NAMALWA (cell line): ENCODE measurements around the gene DENND1A.

Experiments used
- DNase-seq: peaks from one replicate; pipeline ENCODE4 v3.0.0-alpha.2; 2015; ENCODE audit warnings: low spot score

Gene DENND1A

GRCh38 chr9:123485216-123485615 lies 444.7 kb downstream of the DENND1A start:
- DNase-seq, result no peak

DNA sequence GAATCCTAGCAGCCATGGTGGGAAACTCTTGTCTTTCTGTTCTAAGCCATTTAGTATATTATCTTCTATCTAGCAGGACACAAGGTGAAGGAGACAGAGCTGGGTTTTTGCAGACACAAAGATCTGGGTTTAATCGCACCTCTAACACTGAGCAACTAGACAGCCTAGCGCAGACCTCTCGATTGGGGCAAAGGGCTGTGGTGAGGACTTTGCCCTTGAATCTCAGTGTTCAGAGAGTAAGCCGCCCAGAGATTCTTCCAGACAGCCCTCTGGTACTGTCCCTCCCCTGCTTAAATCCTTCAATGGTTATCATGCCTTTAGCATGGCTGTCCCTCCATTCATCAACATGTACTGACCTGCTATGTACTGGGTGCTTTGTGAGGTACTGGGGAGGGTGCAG lies 445.8 kb downstream of the DENND1A start:
- no peak for DNase-seq

DNA sequence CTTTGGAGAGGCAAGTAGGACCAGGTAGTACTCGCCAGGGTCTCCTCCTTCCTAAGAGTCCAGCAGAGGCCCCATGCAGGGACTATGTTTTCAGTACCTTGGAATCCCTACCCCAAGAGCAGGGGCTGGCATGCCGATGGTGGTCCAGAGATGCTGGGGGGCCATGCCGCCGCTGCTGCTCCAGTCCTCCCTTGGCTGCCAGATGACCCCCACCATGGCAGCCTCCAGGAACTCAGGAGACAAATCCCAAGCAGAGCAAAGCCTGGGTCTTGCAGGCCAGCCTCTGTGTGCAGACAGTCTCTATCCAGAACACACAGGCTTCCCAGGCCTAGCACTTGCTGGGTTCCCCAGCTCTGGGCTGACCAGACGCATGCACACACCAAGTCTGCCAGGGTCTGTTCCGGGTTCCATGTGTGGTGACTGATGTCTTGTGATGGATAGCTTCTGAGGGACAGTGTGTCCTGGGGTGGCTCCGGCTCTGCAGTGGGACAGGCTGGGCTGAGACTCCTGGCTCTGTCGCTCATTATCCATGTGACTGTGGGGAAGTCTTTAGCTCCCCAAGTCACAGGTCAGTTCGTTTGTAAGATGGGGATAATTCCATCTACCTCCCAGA lies 446.6 kb downstream of the DENND1A start:
- no peak for DNase-seq

DNA sequence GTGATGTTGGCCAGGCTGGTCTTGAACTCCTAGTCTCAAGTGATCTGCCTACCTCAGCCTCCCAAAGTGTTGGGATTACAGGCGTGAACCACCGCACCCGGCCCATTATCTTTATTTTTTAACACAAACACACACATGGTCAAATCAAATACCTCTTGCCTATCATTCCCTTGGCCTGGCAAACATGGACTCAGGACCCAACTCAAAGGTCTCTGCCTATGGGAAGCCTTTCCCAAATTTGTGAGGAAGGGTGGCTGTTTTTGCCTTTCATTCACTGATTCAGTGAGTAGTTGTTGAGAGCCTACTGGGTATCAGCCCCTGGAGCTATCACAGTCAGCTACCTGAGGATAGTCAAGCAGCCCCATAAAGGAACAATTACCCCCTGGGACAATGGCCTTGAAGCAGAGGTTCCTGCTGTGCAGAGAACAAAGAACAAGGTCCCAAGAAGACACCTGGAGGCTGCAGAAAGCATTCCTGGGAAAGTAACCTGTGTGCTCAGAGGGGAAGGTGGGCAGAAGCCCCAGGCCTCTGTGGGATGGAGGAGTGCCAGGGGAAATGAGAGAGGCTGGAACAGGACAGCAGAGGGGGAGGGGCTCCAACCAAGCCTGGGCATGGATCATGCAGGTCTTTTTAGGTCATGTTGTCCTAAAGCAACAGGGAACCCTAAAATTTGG lies 447.5 kb downstream of the DENND1A start:
- DNase-seq, result no peak

DNA sequence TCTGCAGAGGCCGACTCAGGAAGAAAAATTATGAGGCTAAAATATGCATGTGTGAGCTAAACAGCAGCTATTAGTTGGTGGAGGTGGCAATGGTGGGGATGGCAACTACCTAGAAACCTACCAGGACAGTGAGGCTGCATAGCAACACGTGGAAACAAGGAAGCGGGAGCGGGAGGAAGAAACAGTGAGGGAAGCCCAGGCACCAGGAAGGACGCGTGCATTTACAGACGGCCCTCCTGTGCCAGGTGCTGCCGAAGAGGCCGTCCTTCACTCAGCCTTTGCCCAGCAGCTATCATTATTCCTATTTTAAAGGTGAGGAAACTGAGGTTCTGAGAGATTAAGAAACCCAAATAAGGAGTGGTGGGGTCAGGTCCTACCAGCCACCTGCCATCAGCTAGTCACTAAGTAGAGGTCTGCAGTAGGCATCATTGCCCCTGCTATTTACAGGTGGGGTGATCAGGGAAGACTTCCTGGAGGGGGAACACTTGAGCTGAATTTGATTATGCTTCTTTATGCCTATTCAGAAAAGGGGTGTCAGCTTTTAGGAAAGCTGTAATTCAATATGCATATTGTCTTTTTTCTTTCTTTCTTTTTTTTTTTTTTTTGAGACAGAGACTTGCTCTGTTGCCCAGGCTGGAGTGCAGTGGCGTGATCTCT lies 448.6 kb downstream of the DENND1A start:
- DNase-seq, result no peak

GRCh38 chr9:123480791-123481190 lies 449.1 kb downstream of the DENND1A start:
- DNase-seq, result no peak

- no peak for DNase-seq
Measured at GRCh38 chr9:123480096-123480495, 449.8 kb downstream of the DENND1A start.

GRCh38 chr9:123478967-123479602 lies 450.8 kb downstream of the DENND1A start:
- DNase-seq, result no peak

DNA sequence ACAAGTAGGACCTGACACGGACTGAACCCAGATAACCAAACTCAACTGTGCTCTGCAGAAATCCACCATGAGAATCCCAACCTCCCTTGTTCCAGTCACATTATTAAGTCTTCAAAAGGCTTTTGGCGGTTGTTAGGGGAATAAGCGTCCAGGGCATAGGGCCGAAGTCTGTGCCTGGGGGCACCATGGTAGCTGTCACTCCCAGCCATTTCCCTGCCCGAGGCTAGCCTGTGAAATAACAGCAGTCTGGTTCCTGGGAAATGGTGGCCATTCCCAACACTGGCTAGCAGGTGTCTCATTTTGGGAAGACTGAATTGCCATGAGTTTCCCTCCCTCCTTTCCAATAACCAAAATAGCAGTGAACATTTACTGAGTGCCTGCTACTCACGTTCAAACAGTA lies 451.8 kb downstream of the DENND1A start:
- no peak for DNase-seq

DNA sequence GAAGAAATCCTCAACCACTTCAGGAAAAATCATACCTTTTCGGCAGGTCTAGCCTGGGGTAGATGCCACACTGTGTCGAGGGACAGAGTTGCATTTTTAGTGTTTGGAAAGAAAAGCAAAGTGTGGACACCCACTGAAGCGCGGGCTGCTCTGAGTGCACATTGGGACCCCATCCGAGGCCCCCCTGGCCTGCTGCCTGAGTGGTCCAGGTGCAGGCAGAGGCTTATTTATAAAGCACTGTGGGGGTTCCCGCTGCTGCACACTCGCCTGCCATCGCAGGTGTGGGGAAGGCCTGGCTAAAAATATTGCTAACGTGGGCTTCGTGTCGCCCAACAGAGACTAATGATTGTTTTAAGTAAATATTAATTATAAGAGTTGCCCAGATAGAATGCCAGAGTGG lies 454.5 kb downstream of the DENND1A start:
- peak; percentile 79 for DNase-seq

GRCh38 chr9:123472862-123473614 lies 456.9 kb downstream of the DENND1A start:
- no peak for DNase-seq

DNA sequence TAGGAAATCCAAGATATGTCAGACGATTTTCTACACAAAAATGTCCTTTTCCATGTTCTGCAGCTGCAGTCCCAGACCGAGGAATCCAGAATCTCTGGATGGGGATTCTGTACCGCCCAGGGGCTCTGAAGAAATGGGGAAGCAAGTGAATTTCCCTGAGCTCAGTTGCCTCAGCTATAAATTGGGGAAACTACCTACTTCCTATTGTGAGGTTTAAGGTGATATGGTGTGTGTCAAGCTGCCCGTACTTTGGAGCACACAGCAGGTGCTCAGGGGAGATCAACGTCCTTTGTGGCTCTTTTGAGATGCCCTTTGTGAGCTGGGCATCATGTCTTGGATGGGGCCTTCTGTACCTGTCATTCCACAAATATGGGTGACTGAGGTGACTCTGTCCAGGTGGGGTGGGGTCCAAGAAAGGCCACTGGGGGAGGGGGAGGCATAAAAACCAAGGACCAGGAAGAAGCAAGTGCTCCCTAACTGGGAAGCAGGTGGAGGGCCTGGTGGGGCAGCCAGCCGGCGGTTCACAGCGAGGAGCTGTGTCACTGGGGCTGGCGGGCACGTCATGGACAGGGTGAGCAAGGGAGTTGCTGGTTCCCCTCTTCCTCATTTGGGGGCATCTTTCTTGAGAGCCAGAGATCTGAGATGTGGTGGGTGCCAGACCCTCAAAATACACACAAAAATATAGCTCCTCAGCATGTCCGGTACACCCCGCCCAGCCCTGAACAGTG lies 457.9 kb downstream of the DENND1A start:
- DNase-seq, result no peak

DNA sequence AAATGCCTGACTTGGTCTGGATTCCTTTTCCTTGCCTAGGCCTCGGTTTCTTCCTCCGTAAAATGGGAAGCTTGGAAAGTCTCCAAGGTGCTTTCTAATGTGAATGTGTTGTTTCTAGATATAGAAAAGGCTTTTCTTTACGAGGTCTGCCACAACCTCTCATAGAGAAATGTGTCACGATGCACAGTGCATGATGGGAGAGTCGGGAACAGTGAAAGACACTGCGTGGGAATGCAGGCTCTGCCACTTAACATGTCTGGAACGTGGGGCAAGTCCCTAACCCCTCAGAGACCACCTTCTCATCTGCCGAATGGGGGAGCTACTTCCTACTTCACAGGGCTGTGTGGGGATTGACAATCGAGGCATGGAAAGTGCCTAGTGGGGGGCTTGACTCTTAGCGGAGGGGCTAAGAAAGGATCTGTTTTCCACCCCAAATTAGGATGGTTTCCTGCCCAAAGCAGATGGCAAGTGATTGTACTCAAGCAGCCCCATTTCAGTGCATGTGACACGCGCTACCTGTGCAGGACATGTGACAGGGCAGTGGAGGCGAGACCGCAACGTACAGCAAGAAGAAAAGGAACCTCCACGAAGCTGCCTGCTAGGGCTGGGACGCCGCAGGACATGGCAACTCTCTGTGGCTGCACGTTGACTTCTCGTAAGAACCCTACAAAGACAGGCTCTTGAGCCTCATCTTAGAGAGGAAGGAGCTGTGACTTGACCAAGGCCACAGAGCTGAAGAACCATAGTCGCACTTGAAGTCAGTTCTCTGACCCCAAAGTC lies 458.7 kb downstream of the DENND1A start:
- DNase-seq, result no peak

GRCh38 chr9:123470121-123470782 lies 459.7 kb downstream of the DENND1A start:
- DNase-seq, result no peak

DNA sequence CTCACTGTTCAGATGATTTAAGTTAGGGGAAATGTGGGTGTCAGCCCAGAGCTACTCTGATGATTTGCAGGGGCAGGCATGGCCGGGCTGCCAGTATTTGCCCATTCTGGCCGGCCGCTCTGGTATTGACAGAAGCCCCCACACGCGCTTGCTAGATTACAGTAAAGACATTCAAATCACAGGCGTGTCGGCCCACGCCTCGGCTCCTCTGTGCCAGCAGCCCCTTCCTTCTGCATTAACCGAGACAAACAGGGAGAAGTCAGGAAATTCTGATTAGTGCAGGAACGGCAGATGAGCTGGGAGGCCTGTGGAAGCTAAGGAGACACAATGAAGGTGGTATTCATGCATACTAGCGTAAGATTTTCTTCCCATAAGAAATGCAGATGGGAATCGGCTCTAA lies 460.6 kb downstream of the DENND1A start:
- DNase-seq, result no peak

DNA sequence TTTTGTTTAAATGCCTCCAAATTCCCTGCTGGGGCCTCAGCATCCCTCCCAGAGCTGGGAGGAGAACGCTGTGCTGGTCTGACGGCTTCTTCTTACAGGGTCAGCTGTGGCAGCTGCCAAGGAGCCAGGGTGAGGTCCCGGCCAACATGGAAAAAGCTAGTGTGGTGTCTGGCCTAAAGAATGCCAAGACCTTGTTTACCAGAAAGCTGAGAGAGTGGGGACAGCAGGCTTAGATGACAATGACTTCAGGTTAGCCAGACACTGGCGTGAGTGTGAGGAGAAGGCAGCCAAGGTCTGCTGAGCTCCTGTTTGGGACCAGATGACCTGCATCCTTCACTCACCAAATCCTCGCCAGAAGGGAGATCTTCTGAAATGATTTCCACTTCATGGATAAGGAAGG lies 461.4 kb downstream of the DENND1A start:
- no peak for DNase-seq

DNA sequence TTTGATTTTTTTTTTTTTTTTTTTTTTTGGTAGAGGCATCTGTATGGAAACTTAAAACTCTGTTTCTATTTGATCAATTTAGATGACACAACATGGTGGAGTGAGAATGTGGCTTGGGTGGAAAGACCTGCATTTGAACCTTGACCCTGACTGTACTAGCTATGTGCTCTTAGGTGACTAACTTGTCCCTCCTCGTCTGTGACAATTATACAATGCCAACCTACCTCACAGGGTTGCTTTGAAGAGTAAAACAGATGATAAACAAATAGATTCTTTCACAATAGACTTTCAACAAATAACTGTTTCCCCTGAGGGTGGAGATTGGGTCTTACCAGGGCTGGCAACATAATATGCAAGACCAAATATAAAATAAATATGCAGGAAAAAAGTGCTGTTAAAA lies 464.6 kb downstream of the DENND1A start:
- DNase-seq, result no peak

- no peak for DNase-seq
Measured at GRCh38 chr9:123460091-123460490, 469.8 kb downstream of the DENND1A start.

DNA sequence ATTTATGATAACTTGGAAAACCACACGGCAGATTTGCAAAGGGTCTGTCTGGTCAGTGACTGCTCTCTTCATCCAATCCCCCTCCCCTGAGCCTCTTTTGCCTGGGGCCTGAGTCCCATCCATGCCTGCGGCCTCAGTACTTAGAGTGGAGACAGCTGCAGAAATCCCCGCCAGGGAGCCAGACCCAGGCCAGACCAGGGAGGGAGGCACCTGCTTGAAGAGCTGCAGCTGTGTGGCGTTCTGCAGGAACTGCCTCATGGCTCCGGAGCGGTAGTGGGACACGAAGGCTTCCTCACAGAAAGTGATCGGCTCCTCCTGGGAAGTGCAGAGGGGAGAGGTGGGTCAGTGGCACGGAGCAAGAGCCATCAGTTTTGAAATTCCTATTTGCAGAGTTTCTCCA lies 472.3 kb downstream of the DENND1A start:
- no peak for DNase-seq

DNA sequence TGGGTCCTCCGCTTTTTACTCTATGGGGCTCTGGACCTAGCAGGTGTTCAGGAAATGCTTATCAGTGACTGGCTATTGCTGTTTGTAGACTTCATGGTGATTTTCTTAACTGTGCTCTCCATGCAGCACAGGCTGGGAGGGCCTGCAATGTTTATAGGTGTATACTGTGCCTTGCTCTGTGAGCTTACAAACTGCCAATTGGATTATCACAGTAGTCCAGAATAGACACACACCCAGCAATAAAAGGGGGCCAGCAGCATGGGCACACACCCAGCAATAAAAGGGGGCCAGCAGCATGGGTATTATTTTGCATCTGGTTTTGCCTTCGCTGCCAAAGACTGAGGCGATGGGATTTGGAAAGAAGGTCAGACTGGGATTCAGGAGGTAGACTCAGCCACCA lies 473.9 kb downstream of the DENND1A start:
- no peak for DNase-seq
